ENCODE results near the gene MPPED2. TPM values are rescaled to one million over a fixed set of nuclear protein-coding genes. Genes with fewer than 3 reads are reported as not detected.

MPPED2 gene
- total and polyA plus RNA-seq, 10 of the 15 experiments (the other 5 are each of a cell fraction or from before 2014, with no cell fraction given): not detected

GRCh38 chr11:30370164-30370563 is 216.0 kb downstream of the MPPED2 start:
- in situ Hi-C loops (cut with MboI) (no loop called here), intact Hi-C loops (cut with micrococcal nuclease; ENCODE audit: unreplicated experiment) (no loop called here)
- POLR2A ChIA-PET: no interaction called here
- FAIRE-seq: no peak
- H3K9ac ChIP-seq (ENCODE audit: control insufficient read depth, insufficient read depth, low read length): no peak overlapping the region
- BruUV-seq (replicated peaks): no TSS peak
- H3K36me3 ChIP-seq (ENCODE audit: control insufficient read depth in 2 of 2, insufficient read depth in 2 of 2, low read length in 1 of 2): no peaks in the 10 kb centered on the region
- H2AFZ ChIP-seq (ENCODE audit: control insufficient read depth, low read depth, low read length): no peak overlapping the region
- RAD21 ChIA-PET (ENCODE audit: unreplicated experiment): no interaction called here
- no peaks in the 10 kb centered on the region for H3K27me3 ChIP-seq (replicated peaks in 1 of 2; ENCODE audit: control insufficient read depth in 2 of 2, insufficient read depth in 2 of 2, low read length in 1 of 2)
- no peak overlapping the region for H3K4me3 ChIP-seq
- no peak overlapping the region for H3K27ac ChIP-seq (ENCODE audit: control insufficient read depth, insufficient read depth)
- ATAC-seq: no peak
- TF ChIP-seq CBFB (IDR thresholded peaks at IDR 0.05; ENCODE audit: low read depth): no peak
- no peak for TF ChIP-seq STAT3 (IDR thresholded peaks at IDR 0.05; ENCODE audit: low read depth, low read length)
- TF ChIP-seq IRF4 (IDR thresholded peaks at IDR 0.05; ENCODE audit: low read depth, low read length): no peak
- no peak for TF ChIP-seq TBL1XR1 (IDR thresholded peaks at IDR 0.05; ENCODE audit: low read depth, low read length)
- TF ChIP-seq, protein P1, sequence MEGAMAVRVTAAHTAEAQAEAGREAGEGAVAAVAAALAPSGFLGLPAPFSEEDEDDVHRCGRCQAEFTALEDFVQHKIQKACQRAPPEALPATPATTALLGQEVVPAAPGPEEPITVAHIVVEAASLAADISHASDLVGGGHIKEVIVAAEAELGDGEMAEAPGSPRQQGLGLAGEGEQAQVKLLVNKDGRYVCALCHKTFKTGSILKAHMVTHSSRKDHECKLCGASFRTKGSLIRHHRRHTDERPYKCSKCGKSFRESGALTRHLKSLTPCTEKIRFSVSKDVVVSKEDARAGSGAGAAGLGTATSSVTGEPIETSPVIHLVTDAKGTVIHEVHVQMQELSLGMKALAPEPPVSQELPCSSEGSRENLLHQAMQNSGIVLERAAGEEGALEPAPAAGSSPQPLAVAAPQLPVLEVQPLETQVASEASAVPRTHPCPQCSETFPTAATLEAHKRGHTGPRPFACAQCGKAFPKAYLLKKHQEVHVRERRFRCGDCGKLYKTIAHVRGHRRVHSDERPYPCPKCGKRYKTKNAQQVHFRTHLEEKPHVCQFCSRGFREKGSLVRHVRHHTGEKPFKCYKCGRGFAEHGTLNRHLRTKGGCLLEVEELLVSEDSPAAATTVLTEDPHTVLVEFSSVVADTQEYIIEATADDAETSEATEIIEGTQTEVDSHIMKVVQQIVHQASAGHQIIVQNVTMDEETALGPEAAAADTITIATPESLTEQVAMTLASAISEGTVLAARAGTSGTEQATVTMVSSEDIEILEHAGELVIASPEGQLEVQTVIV (IDR thresholded peaks at IDR 0.05; ENCODE audit: borderline replicate concordance, partially characterized antibody): no peak
- TF ChIP-seq NFYB (IDR thresholded peaks at IDR 0.05; ENCODE audit: insufficient read depth, low read depth, low read length): no peak
- TF ChIP-seq SUPT20H (IDR thresholded peaks at IDR 0.05; ENCODE audit: borderline replicate concordance, control insufficient read depth, low read depth, low read length): no peak
- TF ChIP-seq YY1 (IDR thresholded peaks at IDR 0.05; ENCODE audit: low read depth, low read length): no peak
- SMC1A ChIA-PET (ENCODE audit: uncharacterized antibody, unreplicated experiment): no interaction called here
- H4K20me1 ChIP-seq (ENCODE audit: control insufficient read depth, insufficient read depth): no peaks in the 10 kb centered on the region
- H3K4me2 ChIP-seq (ENCODE audit: control insufficient read depth, insufficient read depth): no peak overlapping the region
- 0% methylated on average over 1 of the region's 1 CpG for WGBS (ENCODE audit: insufficient coverage, insufficient replicate concordance, low lambda C conversion rate, missing lambda C conversion rate)
- no peaks in the 10 kb centered on the region for H3K79me2 ChIP-seq (ENCODE audit: control insufficient read depth, insufficient read depth, low read length)
- H3K9me3 ChIP-seq (replicated peaks; ENCODE audit: control insufficient read depth, insufficient read depth, low read length): no peaks in the 10 kb centered on the region
- peaks cover 5% of the 10 kb centered on the region; the same call in 1 of the 2 replicates for H3K4me1 ChIP-seq (ENCODE audit: control insufficient read depth, insufficient read depth, low read length)
- CTCF ChIA-PET: no interaction called here
- DNase-seq (ENCODE audit: low read depth, low spot score): no peak

Data from GM12878 (cell line).